Thyroid gland (tissue), 4 donors: ENCODE measurements around the gene KIF21A. TPM values are rescaled to one million over a fixed set of nuclear protein-coding genes. Genes with fewer than 3 reads are reported as not detected.
A peak's percentile ranks its signal among the peaks of the same experiment; 100 is the strongest.

Source experiments
- DNase-seq, 2 donors: peaks; one replicate each; pipeline ENCODE4 v3.0.0-alpha.2; 2019
- H3K27ac ChIP-seq, 3 donors: fragments of 200-600 bp; sonication (generic); 1 replicate in 2 of 3; 2 replicates in 1 of 3; pipeline ENCODE4 v1.5.1; 2016 to 2019; ENCODE audit warnings: mild to moderate bottlenecking in 1 of 3, moderate library complexity in 1 of 3
- H3K27me3 ChIP-seq: fragments of 200-600 bp; sonication (generic); one replicate; pipeline ENCODE4 v1.5.1; 2019
- H3K36me3 ChIP-seq, 2 donors: fragments of 200-600 bp; sonication (generic); one replicate each; pipeline ENCODE4 v1.5.1; 2016 to 2019
- H3K4me1 ChIP-seq, 2 donors: fragments of 200-600 bp; sonication (generic); one replicate each; pipeline ENCODE4 v1.5.1; 2017 to 2019
- H3K4me3 ChIP-seq, 3 donors: fragments of 200-600 bp; sonication (generic); replicated peaks in 1 of 3; 1 replicate in 2 of 3; 2 replicates in 1 of 3; pipeline ENCODE4 v1.5.1; 2016; ENCODE audit warnings: mild to moderate bottlenecking in 1 of 3
- H3K9me3 ChIP-seq: fragments of 200-600 bp; sonication (generic); one replicate; pipeline ENCODE4 v1.5.1; 2017
- CTCF ChIP-seq, 6 experiments: fragments of 200-600 bp in 3 of 6; fragments of 450-650 bp in 3 of 6; sonication (generic) in 3 of 6; IDR thresholded peaks; one replicate each; pipeline ENCODE4 v1.5.1; 2016 to 2019; ENCODE audit warnings: antibody characterized with exemption in 6 of 6, mild to moderate bottlenecking in 2 of 6, inconsistent platforms in 1 of 6, moderate library complexity in 1 of 6
- POLR2A ChIP-seq, 2 donors: fragments of 450-650 bp; IDR thresholded peaks; one replicate each; pipeline ENCODE4 v1.6.1; 2017; ENCODE audit warnings: antibody characterized with exemption in 2 of 2, mild to moderate bottlenecking in 2 of 2, moderate library complexity in 1 of 2
- WGBS, 2 donors: methylation state at CpG; one replicate each; pipeline ENCODE4 v1.1.5; 2017; 5-methylcytosine and 5-hydroxymethylcytosine counted together
- intact Hi-C: fragments of 100-400 bp; cut with DNase I; formaldehyde crosslinking; loops from one replicate; pipeline ENCODE4 v1.15.1; 2023
- total RNA-seq, 4 donors: library from RNA; depleted of rRNA; stranded (reverse); fragments of >200 nt; gene quantifications; one replicate each; pipeline ENCODE4 v1.2.3, GENCODE V29; 2016

The KIF21A gene
- 100 to 1,000 TPM in 1 of 4 donors, 10 to 100 TPM in 3; 17.5 to 149 (median 33.1) TPM for total RNA-seq

DNA sequence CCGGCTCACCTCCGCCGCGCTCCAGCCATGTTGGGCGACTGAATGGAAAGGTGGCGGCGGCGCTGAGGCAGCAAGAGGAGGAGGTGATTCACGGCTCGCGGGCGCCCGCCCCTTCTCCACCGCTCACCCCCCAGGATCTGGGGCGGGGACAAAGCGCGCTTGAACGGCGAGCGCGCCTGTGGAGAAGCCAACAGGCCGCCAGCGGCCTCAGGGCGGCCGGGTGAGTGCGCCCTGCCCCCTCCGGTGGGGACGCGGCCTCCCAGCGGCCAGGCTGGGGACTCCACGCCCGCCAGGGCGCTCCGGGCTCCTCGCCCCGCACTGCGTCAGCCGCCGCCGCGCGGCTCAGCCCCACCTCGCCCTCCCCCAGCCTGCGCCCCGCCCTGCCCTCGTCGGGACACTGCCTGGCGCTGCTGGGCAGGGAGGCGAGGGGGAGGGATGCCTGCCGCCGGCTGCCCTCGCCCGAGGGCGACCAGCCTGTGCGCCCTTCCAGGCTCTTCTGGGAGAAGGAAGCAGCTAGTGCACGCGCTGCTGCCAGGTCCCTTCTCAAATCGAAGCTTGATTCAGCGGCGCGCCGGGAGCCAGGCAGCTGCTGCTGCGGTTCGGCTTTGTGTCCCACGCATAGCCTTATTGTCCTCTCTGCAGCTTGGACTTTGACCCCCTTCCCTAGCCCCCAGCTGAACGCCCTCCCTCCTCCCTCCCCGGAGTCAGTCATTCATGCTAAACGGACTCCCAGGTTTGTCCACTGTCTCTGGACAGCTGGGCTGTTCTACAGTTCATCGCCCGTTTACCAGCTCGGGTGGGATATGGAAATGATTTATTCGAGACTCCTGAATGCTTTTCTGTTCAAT lies at the start of gene KIF21A:
Gene KIF21A (minus strand): TSS at position 40 of the 848 bp plus-strand sequence. CDS start 150 bp downstream, outside the sequence.
- Histone ChIP-seq H3K36me3 (no peaks in the 10 kb centered on the region), H3K4me3 (peak within 1 kb of the TSS; percentile 8 to 80 (median 76)), H3K27ac (peak within 1 kb of the TSS; percentile 74 to 82 (median 82)), H3K27me3 (no peaks in the 10 kb centered on the region), H3K4me1 (peaks cover 3 to 4% of the 10 kb centered on the region in 2 donors), H3K9me3 (no peaks in the 10 kb centered on the region)
- 3 to 4% methylated on average over 6 to 22 of the region's 72 CpGs for WGBS, 2 donors
- peak; percentile 94 to 96 for DNase-seq
- TF ChIP-seq POLR2A (IDR thresholded peaks at IDR 0.05) (peak in 1 of 2 donors; percentile 94), CTCF (IDR thresholded peaks at IDR 0.05) (peak in 4 of 6 experiments; percentile 84 to 88 (median 87))
- intact Hi-C loops: no loop called here

DNA sequence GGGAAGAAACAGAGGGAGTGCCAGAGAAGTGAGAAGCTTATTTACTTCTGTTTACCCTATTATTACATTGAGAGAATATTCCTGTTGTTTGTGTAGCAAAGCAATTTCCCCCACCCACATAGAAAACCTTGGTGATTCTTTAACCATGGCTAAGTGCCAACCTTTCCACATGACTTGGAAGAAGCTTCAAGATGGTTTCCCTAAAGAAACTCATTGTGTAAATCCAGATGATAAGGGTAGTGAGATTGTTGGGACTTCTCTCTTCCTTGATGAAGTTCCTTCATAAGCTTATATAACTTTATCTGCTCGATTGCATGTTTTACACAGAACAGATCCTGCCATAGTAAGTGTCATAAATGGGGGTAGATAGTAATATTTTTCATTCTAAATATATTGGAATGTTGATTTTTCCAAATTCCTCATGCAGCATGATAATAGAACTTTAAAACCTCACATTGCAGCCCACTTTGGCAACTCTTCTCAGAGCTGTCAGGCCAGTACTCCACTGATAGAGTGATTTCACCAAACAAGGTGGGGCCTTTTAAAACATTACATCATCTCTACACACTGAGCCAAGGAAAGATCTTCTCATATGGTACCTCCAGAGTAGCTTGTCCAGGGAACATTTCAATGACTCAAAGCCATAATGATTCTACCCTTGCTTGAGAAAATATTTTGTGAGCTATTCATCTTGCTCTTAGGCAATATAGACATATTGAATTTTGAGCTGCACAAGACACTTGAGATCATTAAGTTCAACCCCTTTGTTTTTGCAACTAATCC lies 47.8 kb upstream of the KIF21A start:
- Histone ChIP-seq H3K36me3 (no peaks in the 10 kb centered on the region), H3K9me3 (no peaks in the 10 kb centered on the region), H3K4me1 (no peaks in the 10 kb centered on the region), H3K27me3 (no peaks in the 10 kb centered on the region), H3K4me3 (no peak overlapping the region), H3K27ac (no peak overlapping the region)
- no peak for DNase-seq
- no peak for TF ChIP-seq CTCF (IDR thresholded peaks at IDR 0.05)
- TF ChIP-seq POLR2A (IDR thresholded peaks at IDR 0.05): no peak
- whole genome bisulfite sequencing, 2 donors: 63 to 75% methylated on average over 1 of the region's 1 CpG
- intact Hi-C loops: no loop called here

DNA sequence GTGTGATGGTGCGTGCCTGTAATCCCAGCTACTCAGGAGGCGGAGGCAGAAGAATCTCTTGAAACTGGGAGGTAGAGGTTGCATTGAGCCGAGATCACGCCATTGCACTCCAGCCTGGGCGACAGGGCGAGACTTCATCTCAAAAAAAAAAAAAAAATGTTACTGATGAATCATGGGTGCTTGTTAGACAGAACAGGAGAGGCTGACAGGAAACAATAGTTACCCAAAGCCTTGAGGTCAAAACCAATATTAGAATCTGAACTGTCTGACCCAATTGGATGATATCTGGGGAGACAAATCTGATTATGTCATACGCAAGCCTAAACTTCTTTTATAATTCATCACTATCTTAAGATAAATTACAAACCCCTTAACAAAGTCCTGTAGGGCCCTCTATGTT lies 40.7 kb upstream of the KIF21A start:
- Histone ChIP-seq H3K27me3 (no peaks in the 10 kb centered on the region), H3K27ac (no peak overlapping the region), H3K4me3 (no peak overlapping the region), H3K36me3 (no peaks in the 10 kb centered on the region), H3K9me3 (no peaks in the 10 kb centered on the region), H3K4me1 (no peaks in the 10 kb centered on the region)
- intact Hi-C loops: no loop called here
- no peak for DNase-seq
- TF ChIP-seq CTCF (IDR thresholded peaks at IDR 0.05) (no peak), POLR2A (IDR thresholded peaks at IDR 0.05) (no peak)
- WGBS, 2 donors: 95 to 96% methylated on average over 7 of the region's 7 CpGs

DNA sequence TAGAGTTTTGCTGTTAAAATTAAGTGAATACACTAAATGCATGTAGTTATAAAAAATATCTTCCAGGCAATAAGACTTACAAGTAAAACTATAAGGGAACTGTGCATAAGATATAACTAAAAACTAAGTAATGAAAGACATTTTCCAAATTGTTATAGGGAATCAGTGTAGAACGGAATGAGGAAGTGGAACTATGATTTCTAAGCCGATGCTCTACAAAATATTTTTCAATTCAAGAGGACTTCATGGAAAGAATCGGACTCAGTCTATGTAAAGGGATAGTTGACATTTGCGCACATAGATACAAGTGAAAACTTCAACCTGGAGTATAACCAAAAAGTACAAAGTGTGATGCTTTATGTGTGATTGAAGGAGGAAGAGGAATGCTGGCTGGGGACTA lies 40.1 kb upstream of the KIF21A start:
- 90 to 92% methylated on average over 4 of the region's 4 CpGs for WGBS, 2 donors
- no peak for DNase-seq
- TF ChIP-seq POLR2A (IDR thresholded peaks at IDR 0.05): no peak
- no peak for TF ChIP-seq CTCF (IDR thresholded peaks at IDR 0.05)
- H3K36me3 ChIP-seq: no peaks in the 10 kb centered on the region
- intact Hi-C loops: no loop called here
- H3K4me3 ChIP-seq: no peak overlapping the region
- no peaks in the 10 kb centered on the region for H3K9me3 ChIP-seq
- H3K27ac ChIP-seq: no peak overlapping the region
- H3K4me1 ChIP-seq: no peaks in the 10 kb centered on the region
- no peaks in the 10 kb centered on the region for H3K27me3 ChIP-seq
